Measurements from ENCODE around the gene PAH.

PAH gene

GRCh38 chr12:102957339-102958050 lies 40.5 kb upstream of the PAH start, which contains the start of gene ASCL1:
TSS of gene ASCL1 (plus strand) at chr12:102957674. CDS start at chr12:102958245, 571 bp downstream.
- peak within 1 kb of the TSS; percentile 53 for H3K4me3 ChIP-seq (ENCODE audit: low read length)
- no peak for TF ChIP-seq CTCF (conservative IDR thresholded peaks at IDR 0.05; ENCODE audit: low read length)
- DNase-seq (ENCODE audit: low read depth), result peak; percentile 30

DNA sequence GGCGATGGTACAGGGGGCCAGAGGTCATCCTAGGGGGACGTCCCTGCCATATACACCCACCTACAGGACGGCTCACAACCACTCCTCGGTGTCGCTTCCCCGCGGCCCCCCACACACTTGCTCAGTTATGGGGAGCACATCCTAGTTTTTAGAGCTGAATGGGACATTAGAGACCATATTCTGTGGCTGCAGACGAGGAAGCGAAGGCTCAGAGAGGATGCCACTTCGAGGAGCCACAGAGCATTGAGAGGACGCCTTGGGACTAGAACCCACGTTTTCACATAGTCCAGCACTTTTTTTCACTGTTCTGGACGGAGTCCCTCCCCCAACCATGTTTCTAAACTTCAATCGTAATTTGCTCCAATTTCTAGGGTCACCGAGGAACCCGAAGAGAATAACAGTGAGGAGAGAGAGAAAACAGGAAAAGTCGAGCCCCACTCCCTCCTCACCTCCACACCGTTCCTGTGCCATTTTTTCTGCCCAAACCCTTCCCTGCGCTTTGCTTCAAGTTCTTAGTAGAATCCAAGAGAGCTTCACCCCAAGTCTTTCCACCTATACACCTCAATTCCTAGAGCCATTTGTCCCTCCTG lies 39.8 kb upstream of the PAH start:
- no peak for TF ChIP-seq CTCF (conservative IDR thresholded peaks at IDR 0.05; ENCODE audit: low read length)
- no peak overlapping the region for H3K4me3 ChIP-seq (ENCODE audit: low read length)
- DNase-seq (ENCODE audit: low read depth), result no peak

GRCh38 chr12:102955926-102956737 lies 39.1 kb upstream of the PAH start:
- no peak for TF ChIP-seq CTCF (conservative IDR thresholded peaks at IDR 0.05; ENCODE audit: low read length)
- no peak overlapping the region for H3K4me3 ChIP-seq (ENCODE audit: low read length)
- no peak for DNase-seq (ENCODE audit: low read depth)

DNA sequence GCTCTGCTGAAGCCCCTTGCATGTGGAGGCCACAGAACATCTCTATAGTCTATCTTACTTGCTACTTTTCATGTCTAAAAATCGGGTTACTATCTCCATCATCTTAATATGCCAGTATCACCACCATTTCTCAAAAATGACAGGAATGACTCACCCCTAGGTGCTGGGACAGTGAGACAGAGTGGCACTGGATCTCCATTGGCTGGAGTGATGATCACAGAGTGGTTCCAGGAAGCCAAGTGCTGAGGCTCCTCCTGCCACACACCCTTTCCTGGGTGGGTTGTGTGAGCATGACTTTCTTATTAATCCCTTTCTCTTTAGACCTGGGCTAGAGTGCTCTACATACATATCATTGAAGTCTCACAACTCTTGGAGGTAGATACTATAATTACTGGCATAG lies 37.1 kb upstream of the PAH start:
- no peak overlapping the region for H3K4me3 ChIP-seq (ENCODE audit: low read length)
- TF ChIP-seq CTCF (conservative IDR thresholded peaks at IDR 0.05; ENCODE audit: low read length), result no peak
- DNase-seq (ENCODE audit: low read depth), result no peak

- no peak for TF ChIP-seq CTCF (conservative IDR thresholded peaks at IDR 0.05; ENCODE audit: low read length)
- DNase-seq (ENCODE audit: low read depth), result no peak
- no peak overlapping the region for H3K4me3 ChIP-seq (ENCODE audit: low read length)
These were observed 36.2 kb upstream of the PAH start for GRCh38 chr12:102953221-102953620.

DNA sequence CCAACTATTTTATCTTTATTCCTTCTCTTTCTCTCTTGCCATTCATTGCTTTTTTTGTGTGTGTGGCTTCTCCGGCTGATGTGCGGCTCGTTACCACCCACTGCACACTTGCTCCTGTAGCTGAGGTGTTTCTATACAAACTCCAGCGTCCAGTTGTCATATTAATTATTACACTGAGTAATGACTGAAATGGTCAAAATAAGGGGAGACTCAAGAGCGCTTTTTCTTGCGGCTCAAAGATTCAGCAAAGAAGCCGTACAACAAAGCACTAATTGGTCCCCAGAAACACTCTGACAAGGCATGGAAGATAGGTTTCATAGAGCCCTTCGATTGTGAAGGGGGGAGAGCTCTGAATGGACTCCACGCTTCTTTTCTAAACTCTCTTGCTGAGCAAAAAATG lies 34.8 kb upstream of the PAH start:
- no peak overlapping the region for H3K4me3 ChIP-seq (ENCODE audit: low read length)
- DNase-seq (ENCODE audit: low read depth), result no peak
- TF ChIP-seq CTCF (conservative IDR thresholded peaks at IDR 0.05; ENCODE audit: low read length), result no peak
